ENCODE data around the gene PTOV1. TPM values are rescaled to one million over a fixed set of nuclear protein-coding genes. Genes with fewer than 3 reads are reported as not detected.

PTOV1 gene
- total RNA-seq, 6 donors from 2014 or later: 60.2 to 136 (median 106) TPM

DNA sequence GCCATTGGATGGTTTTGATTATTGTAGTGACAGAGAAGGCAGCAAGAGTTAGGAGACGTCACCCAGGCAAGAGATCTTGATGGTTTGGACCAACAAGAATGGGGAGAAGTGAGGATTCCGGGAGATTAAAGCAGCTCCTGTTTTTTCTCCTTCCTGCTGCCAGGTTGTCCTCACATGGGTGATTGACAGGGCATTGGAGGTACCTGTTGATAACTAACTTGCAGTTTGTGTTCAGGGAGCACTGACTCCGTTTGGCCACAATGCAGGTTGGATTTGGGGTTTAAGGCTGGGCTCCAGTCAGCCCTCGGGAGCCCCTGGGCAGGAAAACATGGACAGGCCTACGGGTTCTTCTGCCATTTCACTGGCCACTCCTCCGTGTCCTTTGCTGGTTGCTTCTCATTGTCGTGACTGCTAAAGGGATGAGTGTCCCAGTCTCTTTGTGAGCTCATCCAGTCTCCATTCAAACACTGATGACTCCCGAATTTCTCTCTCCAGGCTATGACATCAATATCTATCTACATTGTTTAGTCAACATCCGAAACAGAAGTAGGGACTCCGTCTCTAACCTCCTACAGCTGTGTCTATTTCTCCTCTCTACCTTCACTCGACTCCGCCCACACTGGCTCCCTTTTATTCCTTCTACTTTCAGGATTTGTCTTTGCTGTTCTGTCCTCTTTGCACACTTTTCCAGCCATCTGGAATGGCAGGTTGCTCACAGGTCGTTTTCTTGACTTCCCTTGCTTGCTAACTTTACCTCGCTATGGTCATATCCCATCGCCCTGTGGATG is 1.3 kb upstream of the PTOV1 start:
- H3K27ac ChIP-seq: peak overlapping the region; percentile 99 to 100 (median 100)
- WGBS, 2 donors: 87 to 89% methylated on average over 14 to 15 of the region's 15 CpGs
- DNase-seq: no peak
- H3K27me3 ChIP-seq: no peaks in the 10 kb centered on the region
- TF ChIP-seq, protein P1, sequence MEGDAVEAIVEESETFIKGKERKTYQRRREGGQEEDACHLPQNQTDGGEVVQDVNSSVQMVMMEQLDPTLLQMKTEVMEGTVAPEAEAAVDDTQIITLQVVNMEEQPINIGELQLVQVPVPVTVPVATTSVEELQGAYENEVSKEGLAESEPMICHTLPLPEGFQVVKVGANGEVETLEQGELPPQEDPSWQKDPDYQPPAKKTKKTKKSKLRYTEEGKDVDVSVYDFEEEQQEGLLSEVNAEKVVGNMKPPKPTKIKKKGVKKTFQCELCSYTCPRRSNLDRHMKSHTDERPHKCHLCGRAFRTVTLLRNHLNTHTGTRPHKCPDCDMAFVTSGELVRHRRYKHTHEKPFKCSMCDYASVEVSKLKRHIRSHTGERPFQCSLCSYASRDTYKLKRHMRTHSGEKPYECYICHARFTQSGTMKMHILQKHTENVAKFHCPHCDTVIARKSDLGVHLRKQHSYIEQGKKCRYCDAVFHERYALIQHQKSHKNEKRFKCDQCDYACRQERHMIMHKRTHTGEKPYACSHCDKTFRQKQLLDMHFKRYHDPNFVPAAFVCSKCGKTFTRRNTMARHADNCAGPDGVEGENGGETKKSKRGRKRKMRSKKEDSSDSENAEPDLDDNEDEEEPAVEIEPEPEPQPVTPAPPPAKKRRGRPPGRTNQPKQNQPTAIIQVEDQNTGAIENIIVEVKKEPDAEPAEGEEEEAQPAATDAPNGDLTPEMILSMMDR (IDR thresholded peaks at IDR 0.05): no peak
- TF ChIP-seq POLR2AphosphoS5 (IDR thresholded peaks at IDR 0.05) (no peak), EP300 (IDR thresholded peaks at IDR 0.05) (no peak), POLR2A (IDR thresholded peaks at IDR 0.05) (no peak)
- H3K36me3 ChIP-seq: peaks cover 0 to 4% (median 3%) of the 10 kb centered on the region in 4 donors
- no peak for ATAC-seq (ENCODE audit: low FRiP score in 2 of 2)
- H3K4me3 ChIP-seq: peak overlapping the region; percentile 35 to 98 (median 87)
- peaks cover 25 to 46% (median 36%) of the 10 kb centered on the region in 4 donors for H3K4me1 ChIP-seq
- H3K9me3 ChIP-seq: no peaks in the 10 kb centered on the region

DNA sequence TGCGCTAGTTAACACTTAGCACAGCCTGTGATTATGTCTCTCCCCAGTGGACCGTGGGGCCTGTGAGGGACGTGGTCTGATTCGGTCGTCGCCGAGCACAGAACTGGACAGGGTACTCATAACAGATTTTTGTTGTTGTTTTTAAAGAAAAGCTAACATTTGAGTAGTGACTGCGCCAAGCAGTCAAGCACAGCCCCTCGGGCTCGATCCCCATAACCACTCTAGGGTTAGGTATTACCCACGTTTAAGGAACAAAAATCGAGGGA is 805 bp upstream of the PTOV1 start:
- no peaks in the 10 kb centered on the region for H3K9me3 ChIP-seq
- H3K36me3 ChIP-seq: peaks cover 0 to 9% (median 5%) of the 10 kb centered on the region in 4 donors
- peak overlapping the region; percentile 35 to 98 (median 87) for H3K4me3 ChIP-seq
- H3K27ac ChIP-seq: peak overlapping the region; percentile 99 to 100 (median 100)
- 45 to 55% methylated on average over 12 of the region's 12 CpGs for WGBS, 2 donors
- H3K4me1 ChIP-seq: peaks cover 25 to 46% (median 36%) of the 10 kb centered on the region in 4 donors
- ATAC-seq (ENCODE audit: low FRiP score in 2 of 2) (no peak), DNase-seq (no peak)
- H3K27me3 ChIP-seq: no peaks in the 10 kb centered on the region
- TF ChIP-seq, protein P1 (IDR thresholded peaks at IDR 0.05): no peak
- TF ChIP-seq POLR2A (IDR thresholded peaks at IDR 0.05) (no peak), EP300 (IDR thresholded peaks at IDR 0.05) (no peak), POLR2AphosphoS5 (IDR thresholded peaks at IDR 0.05) (no peak)

DNA sequence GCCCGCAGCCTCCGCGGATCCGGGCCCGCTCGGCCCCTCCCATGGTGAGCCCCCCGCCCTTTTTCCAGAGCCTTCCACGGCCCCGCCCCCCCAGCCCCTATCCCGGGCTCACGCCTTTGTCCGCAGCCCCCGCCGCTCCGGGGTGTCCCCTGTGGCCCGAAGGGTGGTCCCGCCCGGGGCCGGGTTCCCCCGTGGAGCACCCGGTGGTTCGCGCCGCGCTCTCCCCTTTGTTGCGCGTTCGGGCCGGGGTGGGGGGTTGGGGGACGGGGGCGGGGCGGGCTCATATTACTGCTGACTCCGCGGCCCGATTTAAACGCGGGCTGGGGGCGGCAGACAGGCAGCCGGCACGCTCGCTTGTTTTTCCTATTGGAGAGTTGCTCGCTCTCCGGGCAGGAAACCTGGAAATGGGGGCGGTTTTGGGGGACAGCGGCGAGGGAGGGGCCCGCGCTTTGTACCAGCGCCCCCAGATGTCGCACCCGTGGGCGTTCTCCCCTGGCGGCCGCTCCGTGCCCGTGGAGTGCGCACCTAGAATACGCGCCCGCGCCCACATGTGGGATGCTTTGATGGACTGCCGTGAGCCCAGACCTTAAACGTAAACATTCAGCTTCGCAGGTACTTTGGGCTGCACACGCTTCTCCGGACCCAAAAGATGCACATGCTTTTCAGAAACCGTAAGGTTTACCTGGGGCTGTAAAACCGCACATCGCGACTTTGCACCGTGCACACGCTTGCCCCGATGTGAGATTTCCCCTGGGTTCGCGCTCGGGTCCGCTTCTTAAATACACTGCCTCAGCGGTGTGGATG is 699 bp downstream of the PTOV1 start:
- 0 to 27% methylated on average over 7 to 17 of the region's 78 CpGs for WGBS, 2 donors
- ATAC-seq (ENCODE audit: low FRiP score in 2 of 2): no peak
- H3K27ac ChIP-seq: peak overlapping the region; percentile 99 to 100 (median 100)

DNA sequence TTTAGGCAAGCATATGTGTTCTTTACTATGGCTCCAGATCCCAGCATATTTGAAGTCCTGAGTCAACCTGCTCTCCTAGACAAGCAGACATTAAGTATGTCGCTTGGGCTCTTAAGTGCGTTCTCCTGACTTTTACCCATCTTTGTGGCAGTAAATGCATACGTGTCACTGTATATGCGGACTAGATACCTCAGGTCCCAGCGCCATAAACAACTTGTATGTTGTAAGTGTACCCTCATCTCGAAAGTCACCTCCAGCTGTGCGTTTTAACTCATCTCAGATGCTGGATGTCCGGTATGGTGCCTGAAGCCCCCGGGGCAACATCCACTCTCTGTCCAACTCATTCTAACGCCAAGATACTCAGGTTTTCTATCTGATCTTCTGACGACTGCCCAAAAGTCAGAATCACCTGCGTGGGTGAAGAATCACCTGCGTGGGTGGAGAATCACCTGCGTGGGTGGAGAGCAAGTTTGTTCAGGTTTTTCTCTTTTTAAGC is 1.7 kb downstream of the PTOV1 start:
- H3K27me3 ChIP-seq: no peaks in the 10 kb centered on the region
- 75 to 77% methylated on average over 14 of the region's 14 CpGs for WGBS, 2 donors
- H3K9me3 ChIP-seq: no peaks in the 10 kb centered on the region
- no peak overlapping the region for H3K27ac ChIP-seq
- H3K36me3 ChIP-seq: peaks cover 6 to 34% (median 23%) of the 10 kb centered on the region in 4 donors
- ATAC-seq (ENCODE audit: low FRiP score in 2 of 2) (no peak), DNase-seq (no peak)
- TF ChIP-seq POLR2AphosphoS5 (IDR thresholded peaks at IDR 0.05): no peak
- TF ChIP-seq POLR2A (IDR thresholded peaks at IDR 0.05): no peak
- TF ChIP-seq, protein P1 (IDR thresholded peaks at IDR 0.05): no peak
- TF ChIP-seq EP300 (IDR thresholded peaks at IDR 0.05): no peak
- H3K4me1 ChIP-seq: peaks cover 25 to 46% (median 36%) of the 10 kb centered on the region in 4 donors
- peak overlapping the region in 1 of 4 donors; percentile 88 for H3K4me3 ChIP-seq

More for the DNA sequence above, 699 bp downstream of the PTOV1 start:
- Histone ChIP-seq H3K4me3 (peak overlapping the region; percentile 86 to 98 (median 88)), H3K9me3 (no peaks in the 10 kb centered on the region), H3K27me3 (no peaks in the 10 kb centered on the region), H3K4me1 (peaks cover 25 to 46% (median 36%) of the 10 kb centered on the region in 4 donors), H3K36me3 (peaks cover 3 to 24% (median 12%) of the 10 kb centered on the region in 4 donors)
- TF ChIP-seq, protein P1 (IDR thresholded peaks at IDR 0.05): no peak
- TF ChIP-seq POLR2A (IDR thresholded peaks at IDR 0.05) (no peak), POLR2AphosphoS5 (IDR thresholded peaks at IDR 0.05) (no peak), EP300 (IDR thresholded peaks at IDR 0.05) (no peak)
- DNase-seq: peak in 1 of 2 donors; percentile 90
